ENCODE results near the gene ZNRD2.

Gene ZNRD2

DNA sequence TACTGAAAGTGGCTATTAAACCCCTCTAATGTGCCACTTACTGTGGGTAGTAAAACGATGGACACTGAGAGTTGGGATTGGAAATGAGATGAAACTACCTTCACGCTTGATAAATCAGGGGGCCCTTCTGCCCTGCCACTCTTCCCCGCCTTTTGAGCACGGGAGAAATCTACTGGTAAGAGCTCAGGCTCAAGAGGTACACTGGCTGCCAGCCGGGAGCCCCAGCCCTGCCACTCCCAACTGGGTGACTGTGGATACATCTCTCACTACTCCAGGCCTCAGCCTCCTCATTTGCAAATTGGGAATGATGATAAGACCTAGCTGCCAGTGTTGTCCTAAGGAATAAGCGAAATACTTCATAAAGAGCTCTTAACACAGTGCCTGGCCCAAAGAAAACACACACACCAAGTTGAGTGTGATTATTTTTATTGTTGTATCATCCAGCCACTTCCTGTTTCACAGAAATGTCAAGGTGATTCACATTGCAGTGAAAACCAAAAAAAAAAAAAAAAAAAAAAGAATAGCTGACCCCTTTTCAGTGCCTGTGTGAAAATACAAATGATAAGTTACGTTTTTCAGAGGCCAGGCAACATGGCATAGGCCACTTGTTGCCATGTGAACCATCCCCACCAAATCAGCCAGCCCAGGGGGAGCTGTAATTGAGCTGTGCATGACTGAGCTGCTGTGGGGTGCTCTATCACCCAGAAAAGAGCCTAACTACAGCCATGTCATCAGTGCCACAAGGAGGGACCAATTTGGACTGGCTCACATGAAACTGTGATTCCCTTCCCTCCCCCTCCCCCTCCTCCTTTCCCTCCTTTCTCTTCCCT lies 4.4 kb upstream of the ZNRD2 start:
- FAIRE-seq (no peak), DNase-seq (ENCODE audit: insufficient read length, low spot score) (no peak)
- no peak for TF ChIP-seq POLR2A (IDR thresholded peaks at IDR 0.05; ENCODE audit: low read depth, low read length)

DNA sequence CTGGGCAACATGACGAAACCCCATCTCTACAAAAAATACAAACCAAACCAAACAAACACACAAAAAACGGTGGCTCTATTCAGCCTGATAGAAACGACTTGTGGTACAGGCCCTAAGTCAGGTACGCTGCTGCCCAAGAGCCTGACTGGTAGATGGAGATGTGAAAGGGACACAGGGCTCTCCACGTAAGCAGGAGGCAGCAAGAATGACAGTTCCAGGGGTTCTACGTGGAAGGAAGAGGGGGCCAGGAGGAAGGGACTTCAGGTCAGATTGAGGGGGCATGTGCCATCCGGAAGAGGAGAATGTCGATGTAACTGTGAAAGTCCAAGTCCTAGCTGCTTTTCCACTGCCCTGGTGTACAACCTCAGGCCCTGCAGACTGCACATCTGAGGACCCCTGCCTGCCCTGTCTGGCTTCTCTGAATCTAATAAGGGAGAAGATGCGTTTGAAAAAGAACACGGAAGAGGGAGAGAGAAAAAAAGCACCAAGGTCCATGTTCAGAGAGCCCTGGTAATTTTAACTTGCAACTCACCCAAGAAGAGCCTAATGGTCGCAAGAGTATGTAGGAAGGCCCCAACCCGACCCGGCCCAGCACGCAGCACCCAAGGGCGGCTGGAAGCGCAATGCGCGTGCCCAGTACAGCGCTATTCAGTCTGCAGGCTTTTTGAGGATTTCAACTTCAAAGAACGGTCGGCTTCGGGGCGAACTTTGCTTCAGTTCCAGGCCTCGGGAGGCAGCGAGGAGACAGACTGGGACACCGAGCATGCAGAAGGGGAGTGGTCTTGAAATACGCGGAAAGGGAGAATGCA lies 909 bp upstream of the ZNRD2 start:
- FAIRE-seq: no peak
- DNase-seq (ENCODE audit: insufficient read length, low spot score): no peak
- peak; percentile 85; the same call in 1 of the 2 replicates for TF ChIP-seq POLR2A (IDR thresholded peaks at IDR 0.05; ENCODE audit: low read depth, low read length)

DNA sequence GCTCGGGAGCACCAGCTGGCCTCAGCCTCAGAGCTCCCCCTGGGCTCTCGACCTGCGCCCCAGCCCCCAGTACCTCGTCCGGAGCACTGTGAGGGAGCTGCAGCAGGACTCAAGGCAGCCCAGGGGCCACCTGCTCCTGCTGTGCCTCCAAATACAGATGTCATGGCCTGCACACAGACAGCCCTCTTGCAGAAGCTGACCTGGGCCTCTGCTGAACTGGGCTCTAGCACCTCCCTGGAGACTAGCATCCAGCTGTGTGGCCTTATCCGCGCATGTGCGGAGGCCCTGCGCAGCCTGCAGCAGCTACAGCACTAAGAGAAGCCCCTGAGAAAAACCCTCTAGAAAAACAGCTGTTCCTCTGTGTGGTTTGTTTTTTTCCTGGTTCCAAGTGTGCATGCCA lies 1.1 kb downstream of the ZNRD2 start:
- no peak for FAIRE-seq
- DNase-seq (ENCODE audit: insufficient read length, low spot score): no peak
- no peak for TF ChIP-seq POLR2A (IDR thresholded peaks at IDR 0.05; ENCODE audit: low read depth, low read length)

DNA sequence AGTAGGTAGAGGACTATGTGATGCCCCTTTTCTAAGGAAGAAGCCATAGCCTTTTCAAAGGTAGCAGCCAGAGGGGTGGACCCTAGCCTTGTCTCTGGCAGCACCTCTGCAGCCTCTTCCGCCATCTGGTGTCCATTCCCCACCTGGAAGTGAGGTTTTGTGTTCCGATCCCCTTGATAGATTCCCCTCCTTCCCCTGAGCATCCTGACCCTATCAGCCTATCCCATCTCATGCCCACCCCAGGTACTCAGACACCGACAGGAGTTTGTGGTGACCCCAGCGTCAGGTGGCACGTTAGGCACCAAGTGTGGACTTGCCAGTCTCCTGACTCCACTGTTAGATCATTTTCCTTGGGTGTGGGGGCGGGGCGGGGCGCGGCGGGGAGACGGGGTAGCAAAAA lies 1.7 kb downstream of the ZNRD2 start:
- no peak for TF ChIP-seq POLR2A (IDR thresholded peaks at IDR 0.05; ENCODE audit: low read depth, low read length)
- no peak for FAIRE-seq
- no peak for DNase-seq (ENCODE audit: insufficient read length, low spot score)

DNA sequence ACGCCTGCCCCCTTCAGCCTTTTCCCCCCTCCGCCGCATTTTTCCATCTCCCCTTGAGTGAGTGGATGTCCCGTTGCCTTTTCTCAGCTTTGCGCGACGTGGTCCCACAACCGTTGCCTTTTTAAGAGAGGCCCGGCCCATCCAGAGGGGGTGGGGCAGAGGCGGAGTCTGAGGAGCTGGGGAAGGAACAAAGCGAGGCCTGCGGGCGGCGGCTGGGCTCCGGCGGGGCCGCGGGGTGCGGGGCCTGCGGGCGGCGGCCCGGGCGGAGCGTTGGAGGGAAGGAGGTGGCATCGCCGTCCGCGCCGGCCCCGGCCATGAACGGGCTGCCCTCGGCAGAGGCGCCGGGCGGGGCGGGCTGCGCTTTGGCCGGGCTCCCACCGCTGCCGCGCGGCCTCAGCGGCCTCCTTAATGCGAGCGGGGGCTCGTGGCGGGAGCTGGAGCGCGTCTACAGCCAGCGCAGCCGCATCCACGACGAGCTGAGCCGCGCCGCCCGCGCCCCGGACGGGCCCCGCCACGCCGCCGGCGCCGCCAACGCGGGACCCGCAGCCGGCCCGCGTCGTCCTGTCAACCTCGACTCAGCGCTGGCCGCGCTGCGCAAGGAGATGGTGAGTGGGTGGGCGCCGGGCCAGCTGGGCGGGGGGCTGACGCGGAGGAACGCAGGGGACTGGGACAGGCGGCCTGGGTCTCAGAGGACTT lies 2.2 kb downstream of the ZNRD2 start, which contains the start of gene FAM89B:
TSS of gene FAM89B (plus strand) at position 183 of the 696 bp plus-strand sequence. CDS start at position 315, 132 bp downstream.
- DNase-seq (ENCODE audit: insufficient read length, low spot score) (no peak), FAIRE-seq (no peak)
- peak; percentile 70; the same call in 1 of the 2 replicates for TF ChIP-seq POLR2A (IDR thresholded peaks at IDR 0.05; ENCODE audit: low read depth, low read length)

DNA sequence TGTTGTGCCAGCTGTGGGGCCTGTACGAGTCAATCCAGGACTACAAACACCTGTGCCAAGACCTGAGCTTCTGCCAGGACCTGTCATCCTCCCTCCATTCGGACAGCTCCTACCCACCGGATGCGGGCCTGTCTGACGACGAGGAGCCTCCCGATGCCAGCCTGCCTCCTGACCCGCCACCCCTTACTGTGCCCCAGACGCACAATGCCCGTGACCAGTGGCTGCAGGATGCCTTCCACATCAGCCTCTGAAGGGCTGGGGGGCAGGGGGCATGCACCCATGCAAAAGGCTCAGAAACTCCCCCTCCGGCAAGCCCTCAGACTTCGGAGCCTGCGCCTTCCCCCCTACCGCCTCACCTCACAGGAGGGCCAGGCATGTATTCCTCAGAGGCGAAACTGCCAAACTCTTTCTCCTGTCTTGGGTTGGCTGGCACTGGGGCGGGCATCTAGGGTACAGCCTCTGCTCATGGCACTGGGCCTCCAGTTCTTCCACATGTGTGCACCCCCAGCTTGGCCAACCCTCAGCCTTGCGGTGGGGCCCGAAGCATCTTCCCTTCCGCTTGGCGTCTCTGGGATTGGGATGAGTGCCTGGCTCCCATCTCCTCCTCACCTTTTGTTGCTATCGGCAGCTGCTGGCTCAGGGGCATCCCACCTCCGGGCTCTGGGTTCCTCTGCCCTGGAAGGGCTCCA lies 3.3 kb downstream of the ZNRD2 start:
- DNase-seq (ENCODE audit: insufficient read length, low spot score) (no peak), FAIRE-seq (no peak)
- TF ChIP-seq POLR2A (IDR thresholded peaks at IDR 0.05; ENCODE audit: low read depth, low read length): no peak

DNA sequence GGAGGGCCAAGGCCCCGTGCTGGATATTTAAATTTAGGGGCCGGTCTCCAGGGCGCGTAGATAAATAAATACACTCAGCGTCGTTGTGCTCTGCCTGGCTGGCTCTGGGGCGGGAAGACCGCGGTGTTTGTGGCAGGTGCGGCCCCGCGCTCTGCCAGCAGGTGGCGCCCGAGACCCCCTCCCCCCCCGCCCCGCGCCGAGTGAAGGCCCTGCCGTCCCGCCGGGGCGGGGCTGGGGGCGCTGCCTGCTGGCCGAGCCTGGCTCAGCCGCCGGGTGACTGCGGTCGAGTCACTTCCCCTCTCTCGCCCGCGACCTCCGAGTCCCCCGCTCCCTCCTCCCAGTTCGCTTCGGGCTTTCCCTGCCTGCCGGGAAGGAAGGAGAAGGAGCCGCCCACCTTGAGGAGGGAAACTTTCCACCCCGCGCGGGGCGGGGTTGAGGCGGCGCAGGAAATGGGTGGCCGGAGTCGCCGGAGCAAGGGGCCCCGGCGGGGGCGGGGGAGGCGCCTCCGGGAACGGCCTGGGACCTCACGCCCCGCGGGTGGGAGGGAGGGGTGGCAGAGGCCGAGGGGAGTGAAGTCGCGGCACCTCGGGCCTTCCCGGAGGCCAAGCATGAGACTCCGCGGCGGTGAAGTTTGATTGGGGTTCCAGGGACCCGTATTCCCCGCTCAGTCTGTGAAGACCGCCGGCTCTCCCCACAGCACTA lies 4.0 kb downstream of the ZNRD2 start:
- TF ChIP-seq POLR2A (IDR thresholded peaks at IDR 0.05; ENCODE audit: low read depth, low read length): peak; percentile 30; the same call in 1 of the 2 replicates
- DNase-seq (ENCODE audit: insufficient read length, low spot score) (peak; percentile 98), FAIRE-seq (no peak)

DNA sequence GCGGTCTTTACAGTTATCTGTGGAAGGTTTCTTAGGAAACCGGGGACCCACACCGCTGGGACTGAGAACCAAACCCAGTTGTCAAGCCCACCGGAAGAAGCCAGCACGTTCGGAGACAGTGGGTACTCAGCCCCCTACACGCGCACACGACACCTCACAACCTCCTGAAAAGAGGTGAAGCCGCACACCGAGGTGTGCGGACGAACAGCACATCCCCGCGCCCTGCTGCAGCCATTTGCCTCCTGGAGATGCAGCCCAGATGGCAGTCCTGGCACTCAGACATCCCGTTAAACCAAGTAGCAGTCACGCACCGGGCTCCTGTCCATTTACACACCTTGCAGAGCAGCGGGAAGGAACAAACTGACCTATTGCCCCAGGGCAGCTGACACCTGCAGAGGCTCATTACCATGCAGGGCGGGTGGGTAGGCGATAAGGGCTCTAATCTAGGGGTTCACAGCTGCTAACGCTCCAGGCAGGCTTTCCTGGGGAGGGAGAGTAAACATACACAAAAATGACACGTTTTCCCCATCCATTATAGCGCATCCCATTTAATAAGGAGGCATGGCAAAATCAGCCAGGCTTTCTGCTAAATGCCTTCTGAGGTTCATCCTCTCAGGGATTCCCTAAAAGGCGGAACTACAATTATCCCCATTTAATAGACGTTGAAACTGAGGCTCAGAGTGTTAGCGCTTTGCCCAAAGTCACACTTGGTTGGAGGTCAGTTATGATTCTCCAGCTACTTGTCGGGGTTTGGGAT lies 4.7 kb downstream of the ZNRD2 start:
- 0 out of 2 replicates have a peak, but pooled peaks have one; percentile 13 for TF ChIP-seq POLR2A (IDR thresholded peaks at IDR 0.05; ENCODE audit: low read depth, low read length)
- DNase-seq (ENCODE audit: insufficient read length, low spot score): no peak
- FAIRE-seq: no peak

DNA sequence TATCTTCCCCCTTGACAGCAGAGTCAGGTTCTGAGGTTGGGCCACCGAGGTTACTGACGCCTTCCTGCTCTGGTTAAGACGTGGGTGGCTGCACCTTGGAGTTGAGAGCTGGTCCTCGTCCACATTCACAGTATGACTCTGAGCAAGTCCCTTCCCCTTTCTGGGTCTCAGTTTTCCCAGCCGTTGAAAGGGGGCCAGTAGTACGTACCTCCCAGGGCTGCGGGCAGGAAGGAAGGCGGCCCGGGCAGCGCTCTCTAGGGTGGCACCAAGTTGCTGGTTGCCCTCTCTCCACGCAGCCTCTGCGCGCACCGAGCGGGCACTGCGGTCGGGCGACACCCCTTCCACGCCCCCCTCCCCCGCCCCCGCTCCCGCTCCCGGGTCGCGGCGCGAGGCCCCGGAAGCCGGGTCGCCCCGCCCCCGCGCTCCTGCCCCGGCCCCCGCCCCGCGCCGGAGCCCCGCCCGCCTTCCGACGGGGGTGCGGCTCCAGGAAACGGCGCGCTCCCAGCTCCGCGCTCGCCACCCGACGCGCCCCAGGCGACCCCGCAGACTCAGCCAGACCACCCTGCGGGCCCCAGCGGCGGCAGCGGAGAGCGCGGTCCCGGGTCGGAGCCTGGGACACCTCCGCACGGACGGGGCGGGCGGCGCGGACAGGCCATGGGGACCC lies 5.4 kb downstream of the ZNRD2 start, which contains the start of gene EHBP1L1:
TSS of gene EHBP1L1 (plus strand) at position 486 of the 664 bp plus-strand sequence. CDS start 250 bp downstream, outside the sequence.
- TF ChIP-seq POLR2A (IDR thresholded peaks at IDR 0.05; ENCODE audit: low read depth, low read length): no peak; the same call in 1 of the 2 replicates
- DNase-seq (ENCODE audit: insufficient read length, low spot score) (no peak), FAIRE-seq (no peak)

DNA sequence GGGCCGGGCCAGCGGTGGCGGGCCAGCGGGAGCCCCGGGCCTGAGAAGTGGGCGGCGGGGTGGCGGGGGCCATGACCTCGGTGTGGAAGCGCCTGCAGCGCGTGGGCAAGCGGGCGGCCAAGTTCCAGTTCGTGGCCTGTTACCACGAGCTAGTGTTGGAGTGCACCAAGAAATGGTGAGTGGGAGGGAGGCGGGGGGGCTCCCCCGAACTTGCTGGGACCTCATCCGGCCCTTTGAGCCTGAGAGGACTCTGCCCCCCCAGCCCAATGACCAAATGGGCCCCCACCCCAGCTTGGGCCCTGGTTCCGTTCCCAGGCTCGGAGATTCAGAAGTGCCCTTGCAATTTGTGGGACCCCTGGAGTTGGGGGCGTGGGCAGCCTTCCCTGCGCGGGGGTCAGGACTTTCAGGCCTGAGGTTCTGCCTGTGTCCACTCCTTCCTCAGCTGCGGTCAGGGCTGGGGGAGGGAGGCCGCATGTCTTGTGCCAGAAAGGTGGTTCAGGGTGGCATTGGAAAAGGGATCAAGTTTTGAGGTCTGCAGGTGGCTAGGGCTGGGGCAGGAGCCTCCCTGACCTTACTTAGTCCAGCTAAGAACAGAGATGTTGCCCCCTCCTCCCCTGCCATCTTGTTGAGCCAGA lies 6.1 kb downstream of the ZNRD2 start:
- FAIRE-seq (no peak), DNase-seq (ENCODE audit: insufficient read length, low spot score) (no peak)
- no peak for TF ChIP-seq POLR2A (IDR thresholded peaks at IDR 0.05; ENCODE audit: low read depth, low read length)

Data from H54 (cell line).